Mucosa of descending colon (tissue), 3 donors: ENCODE measurements around the gene INO80B. TPM values are rescaled to one million over a fixed set of nuclear protein-coding genes. Genes with fewer than 3 reads are reported as not detected.

Experiments used
- ATAC-seq: fragments of 200-7000 bp; cut with Tn5 transposase; one replicate; pipeline ENCODE4 v1.9.1; 2020; ENCODE audit warnings: mild to moderate bottlenecking, moderate library complexity
- DNase-seq, 3 donors: peaks; one replicate each; pipeline ENCODE4 v3.0.0-alpha.2; 2020
- H3K36me3 ChIP-seq: fragments of 200-600 bp; one replicate; pipeline ENCODE4 v1.8.0; 2021; ENCODE audit warnings: low read depth, mild to moderate bottlenecking
- H3K4me1 ChIP-seq: fragments of 200-600 bp; one replicate; pipeline ENCODE4 v1.8.0; 2021; ENCODE audit warnings: low read depth, mild to moderate bottlenecking
- H3K4me3 ChIP-seq: fragments of 200-600 bp; one replicate; pipeline ENCODE4 v1.8.0; 2021; ENCODE audit warnings: mild to moderate bottlenecking
- H3K9me3 ChIP-seq: fragments of 200-600 bp; one replicate; pipeline ENCODE4 v1.8.0; 2021; ENCODE audit warnings: mild to moderate bottlenecking
- CTCF ChIP-seq: fragments of 200-600 bp; IDR thresholded peaks from one replicate; pipeline ENCODE4 v1.8.0; 2022; ENCODE audit warnings: antibody characterized with exemption, mild to moderate bottlenecking
- intact Hi-C, 2 donors: fragments of 100-400 bp; cut with DNase I in 1 of 2; cut with micrococcal nuclease in 1 of 2; formaldehyde crosslinking; loops; one replicate each; pipeline versions ENCODE4 v1.11.0 to v1.11.1; 2022; cut with DNase I, micrococcal nuclease
- total RNA-seq, 3 donors: library from RNA; stranded (reverse); fragmentation: NEBNext Ultra II Directional in 2 of 3; extraction: Animal tissue kit (Norgen Biotek cat#: 25700) in 2 of 3; gene quantifications; one replicate each; pipeline versions ENCODE4 v1.2.1 to v1.2.4, GENCODE V29; 2021 to 2023
- donor health status: DM: no; HTN: no; CAD: no; lungs with moderate emphysema.
- donor health status: DM: no; HTN: no; CAD: no.
- donor health status: DM: no; HTN: yes; CAD: no.

INO80B gene
- total RNA-seq, 3 donors from 2014 or later: 25.0 to 36.5 (median 32.3) TPM

- DNase-seq (peak; percentile 100), ATAC-seq (peak; percentile 93)
- Histone ChIP-seq H3K36me3 (no peaks in the 10 kb centered on the region), H3K4me3 (peak within 1 kb of the TSS; percentile 46), H3K9me3 (no peaks in the 10 kb centered on the region), H3K4me1 (peaks cover 34% of the 10 kb centered on the region)
- intact Hi-C loops: no loop called here
- no peak for TF ChIP-seq CTCF
These were observed 52.4 kb downstream of the INO80B start, which contains the start of gene PCGF1 for GRCh38 chr2:74507145-74507925. PCGF1 (minus strand) TSS chr2:74507695; CDS start chr2:74507668, 27 bp downstream.

Other genes starting within 250 kb of the INO80B start
- gene SLC4A5, start 111.7 kb upstream of the INO80B start, total RNA-seq: 1 to 10 TPM; 2.1 to 3.1 (median 2.1) TPM
- 100 to 1,000 TPM; 114 to 159 (median 116) TPM for gene DCTN1, start 74.8 kb upstream of the INO80B start, total RNA-seq
- gene C2orf81, start 33.5 kb upstream of the INO80B start, total RNA-seq: 1 to 10 TPM in 2 of 3 donors, under 1 TPM in 1; 0.53 to 2.3 (median 1.9) TPM
- gene WDR54, start 33.4 kb upstream of the INO80B start, total RNA-seq: 1 to 10 TPM; 4.0 to 4.8 (median 4.5) TPM
- gene RTKN, start 13.2 kb upstream of the INO80B start, total RNA-seq: 10 to 100 TPM; 49.2 to 60.7 (median 49.7) TPM
- 10 to 100 TPM; 51.1 to 60.6 (median 56.1) TPM for gene WBP1, start 3.4 kb downstream of the INO80B start, total RNA-seq
- 10 to 100 TPM; 45.7 to 64.0 (median 52.7) TPM for gene MOGS, start 10.3 kb downstream of the INO80B start, total RNA-seq
- 10 to 100 TPM; 48.2 to 63.6 (median 57.1) TPM for gene MRPL53, start 17.6 kb downstream of the INO80B start, total RNA-seq
- 10 to 100 TPM; 22.6 to 36.5 (median 28.5) TPM for gene CCDC142, start 27.9 kb downstream of the INO80B start, total RNA-seq
- gene TTC31, start 28.0 kb downstream of the INO80B start, total RNA-seq: 10 to 100 TPM; 27.2 to 34.1 (median 30.9) TPM
- gene LBX2, start 44.5 kb downstream of the INO80B start, total RNA-seq: 1 to 10 TPM; 1.0 to 1.5 (median 1.5) TPM
- gene PCGF1, start 52.6 kb downstream of the INO80B start, total RNA-seq: 10 to 100 TPM; 20.3 to 29.1 (median 22.3) TPM
- 1 to 10 TPM in 1 of 3 donors, under 1 TPM in 2; 0.17 to 1.6 (median 0.51) TPM for gene TLX2, start 59.4 kb downstream of the INO80B start, total RNA-seq
- 10 to 100 TPM; 17.9 to 58.3 (median 22.2) TPM for gene DQX1, start 71.1 kb downstream of the INO80B start, total RNA-seq
- 100 to 1,000 TPM; 108 to 179 (median 129) TPM for gene AUP1, start 74.6 kb downstream of the INO80B start, total RNA-seq
- 10 to 100 TPM; 22.2 to 37.1 (median 23.3) TPM for gene HTRA2, start 74.8 kb downstream of the INO80B start, total RNA-seq
- gene LOXL3, start 98.9 kb downstream of the INO80B start, total RNA-seq: 1 to 10 TPM; 2.2 to 6.9 (median 4.4) TPM
- 10 to 100 TPM; 16.5 to 18.9 (median 18.5) TPM for gene DOK1, start 99.6 kb downstream of the INO80B start, total RNA-seq
- under 1 TPM; 0.19 to 0.43 (median 0.31) TPM for gene M1AP, start 193.2 kb downstream of the INO80B start, total RNA-seq
- gene SEMA4F, start 199.2 kb downstream of the INO80B start, total RNA-seq: 1 to 10 TPM; 3.9 to 5.7 (median 4.4) TPM